ENCODE results near the gene B3GALT5. TPM values are rescaled to one million over a fixed set of nuclear protein-coding genes. Genes with fewer than 3 reads are reported as not detected.

Gene B3GALT5
- total RNA-seq, 2 donors from 2014 or later: 0.05 to 0.06 TPM

DNA sequence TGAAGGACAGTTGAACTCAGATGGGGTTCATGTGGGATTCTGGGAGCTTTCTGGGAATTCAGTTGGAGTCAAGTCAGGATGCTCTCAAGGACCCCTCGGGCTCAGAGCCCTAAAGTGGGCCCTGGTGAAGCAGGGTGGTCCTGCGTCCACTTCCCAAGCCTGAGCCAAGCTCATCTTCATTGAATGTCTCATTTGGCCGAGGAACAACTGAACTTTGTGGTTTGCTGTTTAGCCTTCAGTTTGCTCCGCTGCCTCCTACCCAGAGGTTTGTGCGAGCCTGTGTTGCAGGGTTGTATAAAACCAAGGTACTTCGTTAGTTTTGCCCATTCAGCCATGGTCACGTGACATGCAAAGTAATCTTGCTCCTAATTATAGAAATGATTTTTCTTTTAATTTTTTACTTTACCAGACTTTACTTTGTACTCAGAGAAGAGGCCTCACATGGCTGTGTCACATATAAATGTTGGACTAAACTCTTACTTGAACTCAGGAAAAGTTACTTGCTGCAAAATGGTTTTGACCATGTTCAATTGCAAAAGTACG, 49.7 kb downstream of the B3GALT5 start:
- ATAC-seq: no peak
- DNase-seq: no peak
- intact Hi-C loops (cut with DNase I): no loop called here

- intact Hi-C loops (cut with DNase I): no loop called here
- DNase-seq: no peak
- ATAC-seq: no peak
Measured at GRCh38 chr21:39663066-39663465, 50.3 kb downstream of the B3GALT5 start.

DNA sequence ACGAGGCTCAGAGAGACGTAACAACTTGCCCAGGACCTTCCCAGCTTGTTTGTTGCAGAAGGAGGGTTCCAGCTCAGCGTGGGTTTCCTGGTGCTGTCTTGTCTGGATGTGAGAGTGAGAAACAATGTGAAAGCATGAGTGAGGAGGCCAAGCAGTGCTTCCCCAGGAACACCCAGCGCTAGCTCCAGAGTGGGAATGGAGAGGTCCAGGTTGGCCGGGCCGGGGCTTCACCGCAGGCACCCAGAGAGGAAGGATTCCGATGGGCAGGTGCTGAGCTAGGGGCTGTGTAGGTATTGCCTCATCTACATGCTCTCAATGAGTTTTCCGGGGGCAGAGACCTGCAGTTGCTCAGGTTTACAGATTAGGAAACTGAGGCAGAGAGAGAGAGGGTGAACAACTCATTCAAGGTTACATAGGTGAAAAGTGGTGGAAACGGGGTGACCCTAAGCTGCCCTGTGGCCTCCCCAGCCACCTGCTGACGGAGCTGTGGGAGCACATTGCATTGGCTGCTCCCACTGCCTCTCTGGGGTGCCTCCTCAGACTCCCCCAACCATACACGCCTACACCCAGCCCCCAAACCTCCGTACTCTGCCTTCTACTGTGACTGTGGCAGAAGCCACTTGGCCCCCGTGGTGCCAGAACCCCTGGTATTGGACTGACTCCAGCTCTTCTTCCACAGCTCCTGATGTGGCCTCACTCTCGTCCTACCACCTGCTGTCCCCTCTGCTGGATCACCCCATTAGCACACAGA, 51.2 kb downstream of the B3GALT5 start:
- ATAC-seq (no peak), DNase-seq (no peak)
- intact Hi-C loops (cut with DNase I): no loop called here

- intact Hi-C loops (cut with DNase I): no loop called here
- ATAC-seq (no peak), DNase-seq (no peak)
Measured at GRCh38 chr21:39664586-39664985, 51.8 kb downstream of the B3GALT5 start.

GRCh38 chr21:39666026-39666425, 53.3 kb downstream of the B3GALT5 start:
- intact Hi-C loops (cut with DNase I): no loop called here
- no peak for ATAC-seq

DNA sequence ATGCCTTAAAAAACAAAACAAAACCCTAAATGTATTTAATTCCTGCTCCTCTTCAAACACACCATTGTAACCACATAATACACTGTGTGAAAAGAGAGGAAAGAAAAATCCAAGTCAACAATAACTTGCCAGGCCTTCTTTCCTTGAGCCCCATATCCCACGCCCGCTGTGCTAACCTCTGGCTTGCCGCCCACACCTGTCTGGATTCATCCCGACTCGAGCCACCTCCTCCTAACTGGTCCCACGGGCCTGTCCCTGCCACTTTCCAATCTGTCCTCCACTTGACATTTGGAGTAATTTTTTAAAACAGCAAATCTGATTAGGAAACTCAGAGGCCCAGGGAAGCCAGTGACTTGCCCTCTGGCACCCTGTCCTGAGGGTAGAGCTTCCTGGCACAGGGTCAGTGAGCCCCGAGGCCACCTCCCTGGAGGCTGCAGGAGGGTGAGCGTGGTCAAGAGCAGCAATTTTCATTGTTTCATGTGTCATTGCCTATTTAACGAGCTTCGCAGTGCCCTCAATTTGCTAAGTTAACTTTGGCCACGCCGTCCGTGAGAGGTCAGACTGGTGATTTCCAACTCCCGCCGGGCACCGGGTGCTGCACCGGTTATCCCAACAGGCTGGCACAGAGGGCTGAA, 54.1 kb downstream of the B3GALT5 start:
- intact Hi-C loops (cut with DNase I): no loop called here
- DNase-seq (no peak), ATAC-seq (no peak)

More at GRCh38 chr21:39666026-39666425, 53.3 kb downstream of the B3GALT5 start:
- DNase-seq: no peak

- DNase-seq (no peak), ATAC-seq (no peak)
- intact Hi-C loops (cut with DNase I): no loop called here
Measured at GRCh38 chr21:39667353-39667891, 54.7 kb downstream of the B3GALT5 start.

DNA sequence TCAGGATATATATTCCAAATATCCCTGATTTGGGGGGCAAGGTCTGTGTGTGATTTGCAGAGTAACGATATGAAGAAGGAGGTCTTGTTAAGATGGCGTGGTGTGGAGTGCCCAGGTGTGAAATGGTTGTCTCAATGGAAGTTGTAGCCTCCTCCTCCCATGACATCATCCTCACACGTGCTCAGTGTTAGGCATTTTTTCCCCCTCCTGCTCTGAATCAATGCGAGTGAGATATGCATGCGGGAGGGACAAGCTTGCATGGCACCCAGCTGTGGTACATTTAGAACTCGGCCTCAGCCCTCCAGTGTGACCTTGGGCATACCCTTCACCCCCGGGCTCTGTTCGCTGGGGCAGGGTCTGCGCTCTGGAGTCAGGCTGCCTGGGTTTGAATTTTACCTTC, 55.6 kb downstream of the B3GALT5 start:
- ATAC-seq (no peak), DNase-seq (no peak)
- intact Hi-C loops (cut with DNase I): no loop called here

- ATAC-seq: no peak
- DNase-seq: no peak
- intact Hi-C loops (cut with DNase I): no loop called here
Measured at GRCh38 chr21:39669485-39669884, 56.7 kb downstream of the B3GALT5 start.

DNA sequence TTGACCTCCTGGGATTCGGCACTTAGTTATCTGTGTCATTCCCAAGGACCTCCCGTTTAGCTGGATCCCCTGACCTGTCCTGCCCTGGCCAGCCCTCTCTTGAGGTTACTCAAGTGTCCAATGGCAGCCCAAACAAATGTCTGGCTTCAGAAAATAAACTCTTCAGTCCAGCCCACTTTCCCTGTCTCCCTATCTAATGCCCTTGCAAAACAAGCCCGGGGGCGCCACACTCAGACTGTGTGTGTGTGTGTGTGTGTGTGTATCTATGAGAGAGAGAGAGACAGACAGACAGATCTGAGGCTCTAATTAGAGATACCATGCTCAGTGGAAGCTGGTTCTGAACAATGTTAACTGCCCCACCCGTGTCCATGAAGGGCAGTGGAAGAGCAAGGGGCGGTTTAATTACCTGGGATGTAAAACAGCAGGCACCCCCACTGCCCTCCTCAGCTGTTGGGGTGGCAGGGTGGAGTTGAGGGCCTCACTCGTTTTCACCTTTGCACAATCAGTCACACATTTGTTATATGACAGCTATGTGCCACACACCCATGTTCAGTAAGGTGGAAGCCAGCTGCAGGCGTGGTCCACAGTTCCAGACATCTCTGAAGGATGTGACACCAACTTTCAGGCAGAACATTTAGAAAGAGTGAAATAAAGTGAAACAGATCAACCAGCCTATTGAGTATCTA, 57.4 kb downstream of the B3GALT5 start:
- ATAC-seq (no peak), DNase-seq (no peak)
- intact Hi-C loops (cut with DNase I): loop anchor here in 1 of 2 donors (10.0 kb wide), 1 partner anchor 45 kb away; no protein-coding TSS in a partner anchor

GRCh38 chr21:39670701-39671100, 58.0 kb downstream of the B3GALT5 start:
- DNase-seq (no peak), ATAC-seq (no peak)
- intact Hi-C loops (cut with DNase I): loop anchor here in 1 of 2 donors (10.0 kb wide), 1 partner anchor 46 kb away; no protein-coding TSS in a partner anchor

- ATAC-seq (no peak), DNase-seq (no peak)
- intact Hi-C loops (cut with DNase I): loop anchor here in 1 of 2 donors (10.0 kb wide), 1 partner anchor 47 kb away; no protein-coding TSS in a partner anchor
Measured at GRCh38 chr21:39671986-39672385, 59.2 kb downstream of the B3GALT5 start.

DNA sequence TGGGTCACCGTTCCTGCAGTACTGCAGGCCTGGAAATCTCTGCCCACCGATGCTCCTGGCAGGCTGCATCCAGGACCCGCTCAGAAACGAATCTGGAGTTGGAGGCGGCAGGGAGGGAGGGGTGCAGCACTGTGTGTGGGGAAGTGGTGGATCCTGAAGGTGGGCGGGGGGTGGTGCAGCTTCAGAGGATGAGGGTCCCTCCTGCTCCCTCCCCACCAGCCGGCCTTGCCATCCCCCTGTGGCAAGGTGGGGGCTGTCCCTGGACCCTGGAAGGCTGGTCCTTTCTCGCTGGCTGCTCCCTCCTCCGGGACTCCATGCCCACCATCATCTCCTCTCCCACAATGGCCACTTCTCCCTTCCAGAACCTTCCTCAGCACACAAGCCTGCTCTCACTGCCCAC, 60.4 kb downstream of the B3GALT5 start:
- intact Hi-C loops (cut with DNase I): loop anchor here in 1 of 2 donors (10.0 kb wide), 1 partner anchor 48 kb away; no protein-coding TSS in a partner anchor
- ATAC-seq: no peak
- no peak for DNase-seq

DNA sequence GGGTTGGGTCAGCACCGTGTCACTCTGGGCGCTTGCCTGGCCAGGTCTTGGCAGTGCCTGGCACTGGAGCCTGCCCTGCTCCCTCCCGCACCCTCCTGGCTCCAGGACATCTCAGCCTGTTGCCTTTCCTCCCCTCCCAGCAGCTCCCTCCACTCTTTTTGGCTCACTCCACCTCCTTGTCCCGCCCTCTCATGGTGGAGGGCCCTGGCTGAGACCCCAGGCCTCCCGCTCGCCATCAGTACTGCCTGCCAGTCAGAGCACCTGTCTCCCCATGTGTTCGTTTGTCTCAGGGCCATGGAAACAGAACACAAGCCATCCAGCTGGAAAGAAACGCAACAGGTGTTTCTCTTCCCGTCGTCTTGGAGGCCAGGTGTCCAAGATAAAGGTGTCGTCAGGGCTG, 61.0 kb downstream of the B3GALT5 start:
- intact Hi-C loops (cut with DNase I): loop anchor here in 1 of 2 donors (10.0 kb wide), 1 partner anchor 49 kb away; no protein-coding TSS in a partner anchor
- DNase-seq: no peak

GRCh38 chr21:39674801-39675200, 62.1 kb downstream of the B3GALT5 start:
- ATAC-seq (no peak), DNase-seq (no peak)
- intact Hi-C loops (cut with DNase I): loop anchor here in 1 of 2 donors (10.0 kb wide), 1 partner anchor 50 kb away; no protein-coding TSS in a partner anchor

More for the DNA sequence above, 61.0 kb downstream of the B3GALT5 start:
- ATAC-seq: no peak

DNA sequence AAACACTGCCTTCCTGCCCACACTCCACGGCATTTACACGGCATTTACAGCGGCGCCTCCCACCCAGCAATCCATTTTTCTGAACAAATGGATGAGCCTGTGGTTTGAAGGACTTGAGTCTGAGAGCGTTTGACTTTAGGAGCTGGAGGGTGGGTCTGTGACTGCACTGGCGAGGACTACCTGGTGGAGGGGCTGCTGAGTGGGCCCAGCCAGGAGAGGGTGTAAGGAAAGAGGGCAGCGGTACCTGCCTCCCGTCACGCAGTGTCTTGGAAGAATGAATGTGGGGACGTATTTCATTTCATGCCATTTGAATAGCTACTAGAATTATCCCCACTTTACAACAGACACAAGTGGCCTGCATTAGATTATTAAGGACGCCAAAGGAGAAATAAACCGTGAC, 62.9 kb downstream of the B3GALT5 start:
- ATAC-seq (no peak), DNase-seq (no peak)
- intact Hi-C loops (cut with DNase I): loop anchor here in 1 of 2 donors (10.0 kb wide), 1 partner anchor 51 kb away; no protein-coding TSS in a partner anchor

DNA sequence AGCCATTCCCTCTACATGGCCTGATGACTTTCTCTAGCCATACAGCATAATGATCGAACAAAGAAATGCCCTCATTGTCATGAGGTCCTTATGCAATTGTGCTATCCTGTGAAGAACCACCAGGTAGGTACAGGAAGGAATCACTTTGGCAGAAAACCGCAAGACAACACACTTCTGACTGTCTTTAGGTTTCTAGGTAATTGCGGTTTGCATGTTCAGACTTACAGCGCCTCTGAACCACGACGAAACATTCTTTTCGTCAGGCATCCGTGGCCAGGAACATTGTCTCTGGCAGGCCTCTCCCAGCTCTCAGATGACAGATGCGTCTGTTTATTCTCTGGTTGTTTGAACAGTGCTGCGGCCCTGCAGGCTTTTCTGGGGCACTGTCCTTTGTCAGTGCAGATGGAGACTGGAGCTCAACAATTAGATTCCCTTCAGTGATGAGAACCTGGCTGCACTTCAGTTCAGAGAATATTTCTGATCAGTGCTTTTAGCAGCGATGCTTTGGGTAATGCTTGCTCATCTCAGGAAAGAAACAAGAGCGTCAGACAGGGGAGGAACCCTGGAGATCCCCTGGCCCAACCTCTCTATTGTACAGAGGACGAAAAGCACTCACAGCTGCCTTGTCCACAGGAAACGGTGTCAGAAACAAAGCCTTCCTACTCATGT, 63.4 kb downstream of the B3GALT5 start:
- peak; percentile 75 to 95 for ATAC-seq
- no peak for DNase-seq
- intact Hi-C loops (cut with DNase I): loop anchor here in 1 of 2 donors (10.0 kb wide), 1 partner anchor 51 kb away; no protein-coding TSS in a partner anchor

DNA sequence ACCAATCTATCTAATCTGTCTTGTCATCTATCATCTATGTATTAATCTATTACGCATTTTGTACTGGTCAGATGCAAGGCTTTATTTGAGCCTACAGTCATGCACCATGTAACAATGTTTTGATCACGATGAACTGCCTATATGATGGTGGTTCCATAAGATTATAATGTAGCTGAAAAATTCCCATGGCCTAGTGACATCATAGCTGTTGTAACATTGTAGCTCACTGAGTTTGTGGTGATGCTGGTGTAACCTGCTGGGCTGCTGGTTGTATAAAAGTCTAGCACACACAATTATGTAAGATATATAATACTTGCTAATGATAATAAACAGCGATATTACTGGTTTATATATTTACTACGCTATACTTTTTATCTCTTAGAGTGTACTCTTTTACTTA, 67.5 kb downstream of the B3GALT5 start:
- DNase-seq: no peak
- intact Hi-C loops (cut with DNase I): no loop called here
- no peak for ATAC-seq

- intact Hi-C loops (cut with DNase I): no loop called here
- no peak for DNase-seq
- no peak for ATAC-seq
Measured at GRCh38 chr21:39681257-39681656, 68.5 kb downstream of the B3GALT5 start.

All from left cardiac atrium (tissue), 4 donors.